GM23248 (cell line): ENCODE data around the gene H1-8. TPM values are rescaled to one million over a fixed set of nuclear protein-coding genes. Genes with fewer than 3 reads are reported as not detected.

Source experiments
- DNase-seq: peaks from one replicate; pipeline ENCODE4 v3.0.0-alpha.2; 2015
- H2AFZ ChIP-seq: fragments of 200-600 bp; sonication (generic); 2 replicates; pipeline ENCODE4 v1.6.1; 2016; ENCODE audit warnings: antibody characterized with exemption
- H3F3A ChIP-seq: fragments of 200-600 bp; sonication (generic); 2 replicates; pipeline ENCODE4 v1.6.1; 2016; ENCODE audit warnings: mild to moderate bottlenecking, antibody characterized with exemption, mixed run types; ENCODE audit not compliant: insufficient read depth
- H3K27ac ChIP-seq: fragments of 200-600 bp; sonication (generic); 2 replicates; pipeline ENCODE4 v1.5.1; 2016; ENCODE audit warnings: mild to moderate bottlenecking
- H3K27me3 ChIP-seq: fragments of 200-600 bp; sonication (generic); replicated peaks from 2 replicates; pipeline ENCODE4 v1.6.1; 2016; ENCODE audit warnings: mild to moderate bottlenecking; ENCODE audit not compliant: insufficient read depth
- H3K36me3 ChIP-seq: fragments of 200-600 bp; sonication (generic); 2 replicates; pipeline ENCODE4 v1.6.1; 2016; ENCODE audit warnings: low read depth, mild to moderate bottlenecking
- H3K4me1 ChIP-seq: fragments of 200-600 bp; sonication (generic); 2 replicates; pipeline ENCODE4 v1.6.1; 2016; ENCODE audit warnings: mild to moderate bottlenecking; ENCODE audit not compliant: insufficient read depth
- H3K4me2 ChIP-seq: fragments of 200-600 bp; sonication (generic); one replicate; pipeline ENCODE4 v1.6.1; 2016; ENCODE audit warnings: mild to moderate bottlenecking; ENCODE audit not compliant: unreplicated experiment
- H3K4me3 ChIP-seq: fragments of 200-600 bp; sonication (generic); 2 replicates; pipeline ENCODE4 v1.5.1; 2016; ENCODE audit warnings: mild to moderate bottlenecking
- H3K79me2 ChIP-seq: fragments of 200-600 bp; sonication (generic); 2 replicates; pipeline ENCODE4 v1.6.1; 2016; ENCODE audit warnings: mild to moderate bottlenecking; ENCODE audit not compliant: insufficient read depth
- H3K9ac ChIP-seq: fragments of 200-600 bp; sonication (generic); 2 replicates; pipeline ENCODE4 v1.6.1; 2016; ENCODE audit warnings: mild to moderate bottlenecking
- H3K9me2 ChIP-seq: fragments of 200-600 bp; sonication (generic); 2 replicates; pipeline ENCODE4 v1.6.1; 2016; ENCODE audit warnings: mixed run types, mild to moderate bottlenecking, moderate library complexity; ENCODE audit not compliant: insufficient read depth
- H3K9me3 ChIP-seq: fragments of 200-600 bp; sonication (generic); one replicate; pipeline ENCODE4 v1.6.1; 2017; ENCODE audit warnings: low read depth
- H4K20me1 ChIP-seq: fragments of 200-600 bp; sonication (generic); 2 replicates; pipeline ENCODE4 v1.6.0; 2016; ENCODE audit not compliant: insufficient read depth
- EZH2 ChIP-seq: fragments of 200-600 bp; sonication (generic); IDR thresholded peaks from 2 replicates; pipeline ENCODE4 v1.6.1; 2018; ENCODE audit warnings: antibody characterized with exemption, mild to moderate bottlenecking; ENCODE audit not compliant: insufficient read depth, poor library complexity, severe bottlenecking
- EZH2phosphoT487 ChIP-seq: fragments of 200-600 bp; sonication (generic); IDR thresholded peaks from 2 replicates; pipeline ENCODE4 v1.6.1; 2018; ENCODE audit warnings: antibody characterized with exemption, moderate library complexity, mild to moderate bottlenecking, low read depth; ENCODE audit not compliant: insufficient read depth
- WGBS, 2 experiments: methylation state at CpG; one replicate each; pipeline ENCODE4 v1.1.6; 2015 to 2017; ENCODE audit warnings: low lambda C conversion rate in 2 of 2, low coverage in 1 of 2; ENCODE audit errors: missing lambda C conversion rate in 2 of 2; 5-methylcytosine and 5-hydroxymethylcytosine counted together
- in situ Hi-C: fragments of 300-500 bp; cut with MboI; formaldehyde crosslinking; loops from 2 replicates; pipeline ENCODE4 v1.15.0; 2020
- polyA plus RNA-seq: library from polyadenylated mRNA; unstranded; fragments of >200 nt; fragmentation: Nextera tagmentation; extraction: Ambion mirVana; gene quantifications from 2 replicates; pipeline ENCODE4 v1.2.1, GENCODE V29; 2016
- total RNA-seq: library from RNA; depleted of rRNA; stranded (reverse); fragments of >200 nt; shearing (Covaris generic); gene quantifications from 2 replicates; pipeline ENCODE4 v1.2.3, GENCODE V29; 2014

Gene H1-8
- total and polyA plus RNA-seq, 2 experiments from 2014 or later: not detected

DNA sequence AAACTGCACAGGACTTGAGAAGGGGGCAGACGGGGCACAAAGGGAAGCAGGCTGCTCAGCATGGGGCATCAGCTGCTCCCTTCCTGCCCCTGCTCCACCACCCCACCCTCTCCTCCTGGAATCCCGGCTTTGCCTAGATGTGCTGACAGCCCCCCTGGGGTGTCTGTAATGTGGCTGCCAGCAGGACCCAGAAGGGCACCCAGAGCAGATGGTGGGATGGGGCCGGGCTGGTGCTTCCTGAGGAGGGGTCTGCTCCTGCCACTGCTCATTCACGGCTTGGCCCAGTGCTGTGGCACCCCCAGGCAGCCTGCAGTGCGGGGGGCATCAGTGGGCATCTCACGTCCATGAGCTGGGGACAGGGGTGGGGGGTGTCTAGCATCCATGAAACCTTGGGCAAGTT lies 10.2 kb downstream of the H1-8 start:
- Histone ChIP-seq H3K4me2 (no peak overlapping the region), H3K9me3 (no peaks in the 10 kb centered on the region), H3K79me2 (no peaks in the 10 kb centered on the region), H3K4me1 (peaks cover 14% of the 10 kb centered on the region), H4K20me1 (no peaks in the 10 kb centered on the region), H3K27ac (no peak overlapping the region), H3K4me3 (no peak overlapping the region), H2AFZ (no peak overlapping the region), H3F3A (peaks cover 5% of the 10 kb centered on the region; the same call in 1 of the 2 replicates), H3K9ac (no peak overlapping the region), H3K9me2 (no peaks in the 10 kb centered on the region), H3K27me3 (no peaks in the 10 kb centered on the region), H3K36me3 (peaks cover 4% of the 10 kb centered on the region; the same call in 1 of the 2 replicates)
- in situ Hi-C loops: no loop called here
- DNase-seq: no peak
- TF ChIP-seq EZH2phosphoT487: no peak
- TF ChIP-seq EZH2: no peak
- WGBS, 2 experiments: 67 to 69% methylated on average over 5 to 6 of the region's 6 CpGs

DNA sequence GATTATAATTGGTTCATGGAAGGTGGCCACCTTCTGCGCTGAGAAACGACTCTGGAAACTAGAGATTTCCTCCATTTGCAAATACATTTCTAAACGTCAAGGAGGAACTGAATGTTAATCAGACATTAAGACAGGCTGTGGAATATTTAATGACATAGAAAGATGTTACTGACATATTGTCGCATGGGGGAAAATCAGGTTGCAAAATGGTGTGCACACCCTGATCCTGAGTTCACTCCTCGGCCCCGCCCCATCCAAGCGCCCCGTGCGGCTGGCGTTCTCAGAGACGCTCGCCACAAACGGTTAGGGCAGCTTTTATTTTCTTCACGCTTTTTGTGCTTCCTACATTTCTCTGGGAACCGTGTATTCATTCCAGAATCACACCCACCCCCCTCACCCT lies 10.7 kb downstream of the H1-8 start:
- H3K4me1 ChIP-seq: peaks cover 19% of the 10 kb centered on the region
- in situ Hi-C loops: no loop called here
- H3K4me2 ChIP-seq: no peak overlapping the region
- peaks cover 4% of the 10 kb centered on the region; the same call in 1 of the 2 replicates for H3K36me3 ChIP-seq
- no peak overlapping the region for H3K9ac ChIP-seq
- no peaks in the 10 kb centered on the region for H3K27me3 ChIP-seq
- H3K4me3 ChIP-seq: no peak overlapping the region
- H4K20me1 ChIP-seq: no peaks in the 10 kb centered on the region
- TF ChIP-seq EZH2 (no peak), EZH2phosphoT487 (no peak)
- WGBS, 2 experiments: 85 to 91% methylated on average over 15 of the region's 15 CpGs
- H2AFZ ChIP-seq: no peak overlapping the region
- no peaks in the 10 kb centered on the region for H3K9me3 ChIP-seq
- peaks cover 9% of the 10 kb centered on the region; the same call in 1 of the 2 replicates for H3F3A ChIP-seq
- H3K9me2 ChIP-seq: no peaks in the 10 kb centered on the region
- no peak for DNase-seq
- no peaks in the 10 kb centered on the region for H3K79me2 ChIP-seq
- no peak overlapping the region for H3K27ac ChIP-seq

DNA sequence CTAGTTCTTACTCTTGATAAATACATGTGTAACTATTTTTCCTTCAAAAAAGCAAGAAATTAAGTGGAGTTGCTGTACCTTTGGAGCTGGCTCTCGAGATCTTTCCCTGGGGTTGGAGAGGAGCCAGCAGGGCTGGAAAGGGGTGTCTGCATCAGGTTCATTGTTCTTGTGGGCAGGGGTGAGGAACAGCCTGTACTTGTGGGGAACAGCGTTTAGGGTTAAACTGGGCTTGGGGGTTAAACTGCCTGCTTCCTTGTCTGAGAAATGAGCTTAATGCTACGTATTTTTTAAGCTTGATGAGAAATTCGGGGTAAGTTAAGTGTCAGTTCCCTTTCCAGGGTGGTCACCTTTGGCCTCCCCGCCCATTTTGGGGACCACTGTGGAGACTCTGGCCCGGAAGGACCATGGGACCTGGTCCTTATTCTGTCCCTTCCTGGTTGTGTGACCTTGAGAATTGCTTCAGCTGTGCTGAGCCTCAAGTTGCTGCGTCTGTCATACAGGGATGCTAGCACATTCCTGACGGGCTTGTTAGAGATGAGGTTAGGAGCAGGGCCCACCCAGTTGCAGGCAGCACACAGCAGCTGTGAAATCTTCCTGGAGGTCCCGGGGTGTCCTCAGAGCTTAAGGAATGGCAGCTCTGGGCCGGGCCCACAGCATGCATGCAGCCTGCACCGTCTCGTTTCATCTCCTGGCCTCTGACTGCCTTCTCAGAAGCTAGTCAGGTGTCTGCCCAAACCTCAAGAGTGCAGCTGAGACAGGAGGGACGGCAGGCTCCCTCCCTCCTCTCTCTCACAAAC lies 11.6 kb downstream of the H1-8 start:
- no peak overlapping the region for H3K4me2 ChIP-seq
- 72% methylated on average over 13 of the region's 13 CpGs for WGBS, 2 experiments
- no peak for DNase-seq

DNA sequence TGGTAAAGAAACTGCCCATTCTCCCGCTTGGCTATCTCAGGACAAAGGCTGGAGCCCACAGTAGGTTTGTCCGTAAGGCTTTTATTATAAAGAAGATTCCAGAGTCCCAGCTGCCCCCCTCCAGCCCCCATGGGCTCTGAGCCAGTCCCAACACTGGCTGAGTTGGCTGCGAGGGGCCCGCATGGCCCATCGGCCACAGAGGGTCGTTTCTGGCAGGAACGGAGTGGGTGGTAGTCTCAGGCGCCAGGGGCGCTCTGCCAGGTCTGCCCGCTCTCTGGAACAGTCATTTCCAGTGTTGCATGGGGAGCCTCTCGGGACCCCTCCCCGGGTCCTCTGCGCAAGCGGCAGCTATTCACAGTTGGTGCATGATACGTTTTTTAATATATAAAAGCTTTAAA lies 12.2 kb downstream of the H1-8 start:
- 83 to 87% methylated on average over 15 of the region's 15 CpGs for WGBS, 2 experiments
- Histone ChIP-seq H3K4me1 (peaks cover 23% of the 10 kb centered on the region), H3K4me2 (no peak overlapping the region), H3K36me3 (peaks cover 4% of the 10 kb centered on the region; the same call in 1 of the 2 replicates), H3K27ac (no peak overlapping the region), H3K9ac (no peak overlapping the region), H3F3A (peaks cover 18% of the 10 kb centered on the region; the same call in 1 of the 2 replicates), H3K27me3 (no peaks in the 10 kb centered on the region), H3K9me2 (no peaks in the 10 kb centered on the region), H3K79me2 (no peaks in the 10 kb centered on the region), H3K9me3 (no peaks in the 10 kb centered on the region), H2AFZ (no peak overlapping the region), H4K20me1 (no peaks in the 10 kb centered on the region), H3K4me3 (no peak overlapping the region)
- in situ Hi-C loops: no loop called here
- TF ChIP-seq EZH2phosphoT487: no peak
- TF ChIP-seq EZH2: no peak
- no peak for DNase-seq

More for the DNA sequence above, 11.6 kb downstream of the H1-8 start:
- Histone ChIP-seq H3K9me3 (no peaks in the 10 kb centered on the region), H2AFZ (no peak overlapping the region), H3K4me3 (no peak overlapping the region), H4K20me1 (no peaks in the 10 kb centered on the region), H3F3A (peaks cover 17% of the 10 kb centered on the region; the same call in 1 of the 2 replicates), H3K27ac (no peak overlapping the region), H3K79me2 (no peaks in the 10 kb centered on the region), H3K9me2 (no peaks in the 10 kb centered on the region), H3K4me1 (peaks cover 23% of the 10 kb centered on the region), H3K9ac (no peak overlapping the region), H3K36me3 (peaks cover 4% of the 10 kb centered on the region; the same call in 1 of the 2 replicates), H3K27me3 (no peaks in the 10 kb centered on the region)
- no peak for TF ChIP-seq EZH2phosphoT487
- TF ChIP-seq EZH2: no peak
- in situ Hi-C loops: no loop called here
